Activated CD4-positive, alpha-beta T cell treated with anti-CD3 and anti-CD28 coated beads, Interleukin-2, amount 50 U/mL, for 24 hours (primary cell): ENCODE data around the gene C1orf167.

Source experiments
- DNase-seq, 2 donors: peaks; one replicate each; pipeline ENCODE4 v3.0.0-alpha.2; 2020; ENCODE audit warnings: low read depth in 1 of 2, low spot score in 1 of 2

C1orf167 gene

DNA sequence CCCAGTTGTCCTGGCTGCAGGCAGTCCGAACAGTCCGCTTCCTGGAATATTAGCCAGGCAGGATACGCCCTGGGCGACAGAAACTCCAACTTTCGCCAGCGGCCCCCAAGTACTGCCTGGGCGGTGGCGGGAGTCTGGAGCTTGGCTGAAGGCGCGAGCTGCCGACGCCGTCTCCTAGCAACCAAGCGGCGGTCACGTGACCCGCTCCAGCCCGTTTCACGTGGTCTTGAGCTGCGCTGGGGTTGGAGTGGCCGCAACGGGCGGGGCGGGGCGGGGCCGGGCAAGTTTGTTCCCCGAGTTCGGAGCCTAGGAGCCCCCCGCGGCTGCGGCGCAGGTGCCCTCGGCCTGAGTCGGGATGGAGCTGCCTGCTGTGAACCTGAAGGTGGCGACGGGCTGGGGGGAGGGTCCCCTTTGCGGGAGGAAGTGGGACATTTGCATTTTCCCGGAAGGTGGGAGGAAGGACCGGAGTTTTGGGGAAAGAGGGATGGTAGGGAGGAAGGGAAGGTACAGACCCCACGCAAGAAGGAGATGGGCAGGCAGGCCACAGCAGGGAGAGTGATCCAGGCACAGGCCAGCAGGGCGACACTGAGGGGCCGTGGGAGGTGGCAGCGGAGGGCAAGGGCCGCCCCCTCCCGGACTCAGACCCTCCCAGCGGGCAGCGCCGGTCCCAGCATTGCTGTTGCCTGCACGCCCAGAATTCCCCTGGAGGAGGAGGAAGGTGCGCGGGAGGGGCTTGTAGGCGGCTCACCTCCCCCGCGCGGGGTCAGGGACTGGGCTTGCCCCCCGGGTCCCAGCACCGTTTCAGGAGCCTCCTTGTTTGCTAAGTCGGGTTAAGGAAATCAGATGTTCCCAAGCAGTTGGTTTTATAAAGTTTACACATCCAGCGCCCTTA, 25.9 kb upstream of the C1orf167 start, which contains the start of gene AGTRAP:
TSS of gene AGTRAP (plus strand) at position 283 of the 892 bp plus-strand sequence. CDS start at position 356, 73 bp downstream.
- DNase-seq = peak; percentile 70 to 84

DNA sequence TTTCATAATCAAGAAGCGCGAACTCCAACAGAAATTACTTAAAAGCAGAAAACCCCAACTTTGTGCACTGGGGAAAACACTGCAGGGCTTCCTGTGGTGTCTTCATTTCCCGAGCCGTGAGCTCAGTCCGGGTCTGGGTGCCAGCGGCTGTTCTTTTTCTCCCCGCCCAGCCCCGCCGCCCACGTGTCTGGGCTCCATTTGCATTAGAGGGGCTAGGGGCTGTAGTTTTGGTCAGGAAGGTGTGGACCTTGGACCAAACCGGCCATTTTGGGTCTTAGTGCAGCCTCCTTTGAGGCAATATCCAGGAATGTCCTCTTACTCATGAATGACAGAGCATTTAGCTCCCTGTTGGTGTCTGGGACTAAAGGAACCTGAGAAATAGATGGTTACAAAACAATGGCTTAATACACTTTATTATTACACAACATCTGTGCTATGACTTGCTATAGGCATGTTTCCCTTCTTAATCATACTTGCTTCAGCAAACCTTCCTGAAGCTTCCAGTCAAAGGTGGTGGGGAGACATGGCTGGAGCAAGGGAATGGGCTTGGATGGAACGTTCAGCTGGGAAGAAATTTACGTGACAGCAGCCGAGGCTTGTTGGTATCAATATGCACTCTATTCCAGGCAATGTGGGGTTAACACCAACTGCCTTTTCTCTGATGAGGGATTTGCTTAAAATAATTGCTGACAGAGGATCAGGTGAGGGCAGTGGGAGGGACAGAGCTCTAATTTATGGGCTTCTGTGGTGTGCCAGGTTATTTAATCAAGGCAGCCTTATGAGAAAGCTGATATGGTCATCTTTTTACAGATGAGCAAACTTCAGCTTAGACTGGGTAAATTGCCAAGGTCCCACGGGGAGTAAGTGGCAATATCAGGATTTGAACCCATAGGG, 25.0 kb upstream of the C1orf167 start:
- no peak for DNase-seq

DNA sequence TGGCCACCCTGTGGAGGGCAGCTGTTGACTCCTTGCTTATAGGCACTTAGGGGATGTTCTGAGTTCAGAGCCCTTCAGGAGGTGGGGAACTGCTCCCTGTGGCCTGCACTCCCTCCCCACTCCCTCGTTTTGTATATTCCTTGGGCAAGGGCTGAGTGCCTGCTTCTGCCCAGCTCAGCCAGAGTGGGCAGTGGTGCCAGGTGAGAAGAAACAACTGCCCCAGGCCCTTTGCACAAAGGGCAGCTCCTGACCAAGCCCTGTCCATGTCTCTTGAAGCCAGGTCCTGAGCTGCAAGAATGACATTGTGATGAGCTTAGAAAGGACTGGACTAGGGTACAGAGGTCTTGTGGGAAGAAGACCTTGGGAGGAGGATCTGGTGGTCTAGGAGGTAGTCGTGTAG, 23.9 kb upstream of the C1orf167 start:
- no peak for DNase-seq

DNA sequence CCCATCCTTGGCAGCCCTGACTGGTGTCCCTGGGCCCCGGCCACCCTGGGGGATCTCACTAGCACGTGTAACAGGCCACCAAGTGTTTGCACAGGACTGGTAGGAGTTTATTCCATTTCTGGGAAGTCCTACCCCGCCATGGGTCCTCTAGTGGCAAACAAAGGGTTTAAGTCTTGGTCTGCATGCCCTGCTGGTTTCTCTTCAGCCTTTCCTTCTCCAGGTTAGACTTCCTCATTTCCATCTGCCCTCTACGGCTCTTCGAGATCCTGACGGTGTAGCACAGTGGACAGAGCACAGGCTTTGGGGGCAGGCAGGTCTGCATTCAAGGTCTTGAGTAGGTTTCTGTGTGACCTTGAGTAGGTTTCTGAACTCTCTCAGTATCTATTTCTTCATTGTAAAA, 23.2 kb upstream of the C1orf167 start:
- DNase-seq = no peak

DNA sequence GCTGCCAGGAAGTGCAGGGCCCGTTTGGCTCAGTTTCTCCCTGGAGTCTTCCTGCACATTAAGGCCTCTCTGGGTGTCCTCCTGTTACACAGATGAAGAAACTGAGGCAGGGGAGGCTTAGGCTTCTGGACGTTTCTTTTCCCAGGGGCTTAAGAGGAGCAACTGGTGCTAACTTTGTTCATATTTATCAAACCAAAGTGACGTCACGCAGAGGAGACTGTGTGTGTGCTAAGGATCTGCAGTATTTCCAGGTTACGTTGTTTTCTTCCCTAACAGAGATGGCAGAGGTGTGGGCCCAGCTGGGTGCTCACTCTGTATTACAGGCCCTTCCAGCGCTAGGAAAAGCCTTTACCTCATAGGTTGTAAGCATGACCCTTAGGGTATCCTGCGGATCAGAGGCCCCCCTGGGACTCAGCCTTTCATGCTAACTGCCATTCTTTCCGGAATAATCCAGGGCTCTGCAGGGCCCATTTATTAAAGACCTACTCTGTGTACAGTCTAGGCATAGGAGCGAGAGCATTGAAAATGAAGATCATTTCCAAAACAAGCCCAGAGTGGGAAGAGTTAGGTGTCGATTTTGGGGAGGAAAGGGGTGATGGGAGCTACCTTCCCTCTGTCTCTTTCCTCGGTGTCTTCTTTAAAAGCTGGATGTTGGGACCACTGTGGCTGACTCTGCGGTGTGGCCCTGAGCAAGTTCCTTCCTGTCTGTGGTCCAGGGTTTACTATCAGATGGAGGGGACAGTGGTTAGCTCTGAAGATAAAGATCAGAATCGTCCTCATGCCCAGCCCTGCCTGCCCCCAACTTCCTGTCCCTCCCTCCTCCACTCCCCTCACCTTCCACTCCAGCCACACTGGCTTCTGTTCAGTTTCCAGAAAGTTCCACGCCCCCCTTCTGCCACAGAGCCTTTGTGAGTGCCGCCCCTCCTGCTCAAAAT, 21.5 kb upstream of the C1orf167 start:
- DNase-seq = no peak

DNA sequence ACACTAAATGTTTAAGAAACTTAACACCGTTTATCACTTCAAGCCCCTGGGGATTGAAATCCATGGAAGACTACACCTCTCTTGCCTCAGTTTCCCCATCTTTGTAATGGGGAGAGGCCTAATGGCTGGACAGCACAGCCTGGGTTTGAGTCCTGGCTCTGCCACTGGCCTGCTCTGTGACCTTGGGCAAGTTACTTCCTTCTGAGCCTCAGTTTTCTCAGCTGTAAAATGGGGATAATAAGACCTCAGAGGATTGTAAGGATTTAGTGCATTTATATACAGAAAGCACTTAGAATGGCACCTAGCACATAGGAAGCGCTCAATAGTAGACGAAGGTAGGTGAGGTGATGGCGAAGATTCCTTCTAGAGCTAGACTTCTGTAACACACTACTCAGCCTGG, 20.5 kb upstream of the C1orf167 start:
- DNase-seq = no peak

DNA sequence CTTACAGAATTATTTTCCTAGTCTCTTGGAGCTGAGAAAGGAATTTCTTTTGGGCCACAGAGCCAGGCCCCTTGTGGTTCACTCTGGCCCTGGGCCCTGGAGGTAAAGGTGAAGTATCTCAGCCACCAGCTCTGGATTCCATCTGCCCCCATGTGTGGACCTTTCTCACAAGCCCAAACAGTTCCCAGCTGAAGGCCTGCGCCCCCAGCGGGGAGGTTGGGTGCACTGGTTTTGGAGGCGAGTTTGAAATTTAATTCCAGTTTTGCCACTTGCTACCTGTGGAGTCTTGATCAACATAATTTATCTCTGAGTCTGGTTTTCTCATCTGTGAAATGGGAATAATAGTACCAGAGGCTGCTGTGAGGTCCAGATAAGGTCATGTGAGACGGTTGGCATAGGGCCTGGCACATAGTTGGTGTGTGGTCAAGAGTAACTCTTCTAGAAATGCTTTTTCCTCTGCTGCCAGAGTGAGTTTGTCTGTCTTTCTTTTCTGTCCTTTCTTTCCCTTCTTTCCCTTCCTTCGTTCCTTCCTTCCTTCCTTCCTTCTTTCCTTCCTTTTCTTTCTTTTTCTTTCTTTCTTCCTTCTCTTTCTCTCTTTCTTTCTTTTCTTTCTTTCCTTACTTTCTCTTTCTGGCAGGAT, 20.0 kb upstream of the C1orf167 start:
- no peak for DNase-seq

DNA sequence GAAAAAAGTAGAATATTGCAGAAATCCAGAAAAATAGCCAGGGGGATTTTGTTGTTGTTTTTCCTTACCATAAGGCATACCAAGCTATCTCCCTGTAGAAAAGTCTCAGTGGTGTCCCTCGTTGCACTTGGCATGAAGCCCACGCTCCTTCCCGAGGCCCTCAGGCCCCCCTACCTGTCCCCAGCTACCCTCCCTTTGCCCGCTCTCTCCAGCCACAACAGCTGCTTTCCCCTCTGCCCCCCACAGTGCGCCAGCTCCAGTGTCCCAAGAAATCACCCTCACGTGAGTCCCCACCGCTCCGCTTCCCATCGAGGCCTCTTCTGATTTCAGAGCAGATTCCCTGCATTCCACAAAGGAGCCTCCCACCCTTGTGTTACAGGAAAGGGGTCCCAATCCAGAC, 17.7 kb upstream of the C1orf167 start:
- no peak for DNase-seq

DNA sequence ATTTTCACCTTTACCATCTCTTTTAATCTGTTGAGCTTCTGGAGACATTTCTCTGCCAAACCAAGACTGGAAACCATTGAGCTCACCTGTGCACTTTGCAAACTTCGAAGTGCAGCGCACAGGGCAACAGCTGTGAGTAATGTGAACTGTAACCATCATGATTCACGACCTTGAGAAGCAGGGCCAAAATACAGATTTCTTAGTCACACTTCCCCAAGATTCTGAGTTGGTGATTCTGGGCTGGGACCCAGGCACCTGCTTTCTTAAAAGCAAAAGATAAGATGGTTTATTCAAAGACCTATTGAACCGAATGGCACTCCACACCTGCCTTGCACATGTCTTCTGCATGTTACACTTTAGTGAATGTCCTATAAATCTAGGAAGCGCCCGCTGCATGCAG, 15.9 kb upstream of the C1orf167 start:
- no peak for DNase-seq

DNA sequence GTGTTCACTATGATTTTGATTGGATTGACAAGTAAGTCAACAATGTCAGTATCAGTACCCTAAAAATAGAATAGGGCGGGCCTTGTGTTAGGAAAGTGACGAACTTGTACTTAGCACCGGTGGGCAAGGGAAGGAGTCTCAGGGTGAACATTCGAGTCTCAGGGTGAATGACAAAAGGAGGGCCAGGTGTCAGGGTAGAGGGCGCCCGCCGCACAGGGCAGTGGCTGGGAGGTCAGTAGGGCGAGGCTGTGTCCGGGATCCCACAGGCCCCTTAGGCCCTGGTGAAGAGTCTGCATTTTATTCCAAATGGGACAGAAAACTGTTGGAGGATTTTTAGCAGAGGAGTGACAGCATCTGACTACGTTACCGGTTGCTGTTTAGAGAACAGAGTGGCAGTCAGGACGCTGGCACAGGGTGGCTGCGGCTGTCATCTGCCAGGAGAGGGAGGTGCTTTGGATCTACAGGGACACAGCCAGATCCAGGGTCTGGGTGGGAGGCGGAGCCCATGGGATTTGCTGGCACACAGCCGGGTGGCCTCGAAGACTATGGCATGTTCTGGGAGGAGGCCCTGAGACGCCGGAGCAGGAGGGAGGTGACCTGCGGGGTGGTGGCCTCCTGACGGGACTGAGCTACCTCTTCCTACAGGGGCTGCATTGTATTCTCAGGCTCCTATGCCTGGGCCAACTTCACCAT, 15.1 kb upstream of the C1orf167 start:
- no peak for DNase-seq

DNA sequence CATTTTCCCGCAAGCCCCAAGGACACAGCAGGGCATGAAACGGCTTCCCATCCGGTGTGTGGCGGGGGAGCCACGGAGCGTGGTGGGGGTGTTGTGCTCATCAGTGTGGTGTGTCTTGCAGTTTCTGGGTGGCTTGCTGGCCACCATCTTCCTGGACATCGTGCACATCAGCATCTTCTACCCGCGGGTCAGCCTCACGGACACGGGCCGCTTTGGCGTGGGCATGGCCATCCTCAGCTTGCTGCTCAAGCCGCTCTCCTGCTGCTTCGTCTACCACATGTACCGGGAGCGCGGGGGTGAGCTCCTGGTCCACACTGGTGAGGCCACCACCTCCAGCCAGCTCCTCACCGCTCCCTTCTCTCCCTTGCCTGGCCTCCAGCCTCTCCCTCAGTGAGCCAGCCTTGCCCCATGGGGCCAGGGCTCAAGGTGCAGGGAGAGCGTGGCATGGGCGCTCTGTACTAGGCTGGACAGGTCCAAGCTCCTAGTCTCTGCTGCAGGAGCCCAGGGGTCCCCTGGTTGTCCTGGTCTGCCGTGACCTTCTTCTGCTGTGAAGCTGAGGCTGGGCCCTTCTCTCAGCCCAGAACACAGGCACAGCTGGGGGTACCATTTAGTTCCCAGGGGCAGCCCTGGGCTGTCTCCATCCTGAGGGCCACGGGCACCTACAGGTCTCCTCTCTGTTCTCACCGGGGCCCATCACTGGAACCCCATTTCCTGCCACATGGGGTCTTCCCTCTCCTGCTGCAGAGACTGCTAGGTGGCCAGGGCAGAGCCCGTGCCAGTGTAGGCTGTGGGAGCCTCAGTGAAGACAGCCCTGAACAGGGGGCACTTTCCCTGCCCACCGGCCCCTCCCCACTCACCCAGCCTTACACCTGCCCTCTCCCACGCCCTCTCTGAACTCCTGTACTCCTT, 13.4 kb upstream of the C1orf167 start:
- no peak for DNase-seq

DNA sequence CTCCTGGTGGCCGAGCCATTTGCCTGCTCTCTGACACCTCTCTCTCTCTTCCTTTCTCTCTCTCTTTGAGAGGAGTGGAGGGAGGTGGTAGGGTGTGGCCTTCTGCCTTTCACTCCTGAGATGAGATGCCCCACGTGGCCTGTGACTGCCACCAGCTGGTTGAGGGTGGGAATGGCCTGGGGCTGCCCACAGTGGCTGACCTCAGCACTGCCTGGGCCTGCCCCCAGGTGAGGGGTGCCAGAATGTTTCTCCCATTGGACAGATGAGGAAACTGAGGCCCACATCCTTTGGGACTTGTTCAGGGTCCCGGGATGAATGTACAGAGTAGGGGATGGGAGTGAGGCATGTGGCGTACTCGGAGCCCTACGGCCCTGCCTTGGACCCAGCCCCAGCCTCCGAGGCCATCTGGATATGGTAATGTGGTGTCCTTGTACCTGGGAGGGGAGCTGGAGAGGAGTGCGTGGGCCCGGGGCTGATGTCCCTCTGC, 12.7 kb upstream of the C1orf167 start:
- DNase-seq = peak in 1 of 2 donors; percentile 15

DNA sequence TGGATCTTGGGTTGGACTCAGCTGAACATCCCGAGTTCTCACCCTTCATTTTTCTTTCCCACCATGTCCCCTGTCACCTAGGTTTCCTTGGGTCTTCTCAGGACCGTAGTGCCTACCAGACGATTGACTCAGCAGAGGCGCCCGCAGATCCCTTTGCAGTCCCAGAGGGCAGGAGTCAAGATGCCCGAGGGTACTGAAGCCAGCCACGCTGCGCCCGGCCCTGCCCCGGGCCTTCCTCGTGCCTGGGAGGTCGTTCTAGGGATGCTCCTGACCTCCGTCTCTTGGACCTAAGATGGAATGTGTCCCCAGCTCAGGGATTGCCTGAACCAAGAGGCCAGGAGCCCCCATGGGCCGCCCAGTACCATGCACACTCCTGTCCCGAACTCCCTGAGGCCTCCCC, 12.0 kb upstream of the C1orf167 start:
- DNase-seq = no peak

DNA sequence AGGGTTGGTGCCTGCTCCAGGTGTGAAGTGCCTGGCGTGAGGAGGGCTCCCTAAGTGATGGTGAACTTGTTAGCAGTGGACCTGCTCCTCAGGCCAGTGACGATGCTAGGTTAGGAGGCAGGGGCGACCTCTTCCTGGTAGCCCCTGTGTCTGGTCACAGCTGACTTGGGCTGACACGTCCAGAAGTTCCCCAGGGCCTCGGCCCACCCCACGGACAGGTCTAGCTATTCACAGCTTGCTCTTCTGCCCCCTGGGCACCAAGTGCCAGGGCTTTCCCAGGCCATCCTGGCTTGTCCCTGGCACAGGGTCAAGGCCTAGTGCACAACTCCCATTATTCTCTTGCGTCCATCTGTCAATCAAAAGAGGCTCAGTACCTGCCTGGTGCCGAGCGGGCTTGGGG, 10.9 kb upstream of the C1orf167 start:
- DNase-seq = no peak

DNA sequence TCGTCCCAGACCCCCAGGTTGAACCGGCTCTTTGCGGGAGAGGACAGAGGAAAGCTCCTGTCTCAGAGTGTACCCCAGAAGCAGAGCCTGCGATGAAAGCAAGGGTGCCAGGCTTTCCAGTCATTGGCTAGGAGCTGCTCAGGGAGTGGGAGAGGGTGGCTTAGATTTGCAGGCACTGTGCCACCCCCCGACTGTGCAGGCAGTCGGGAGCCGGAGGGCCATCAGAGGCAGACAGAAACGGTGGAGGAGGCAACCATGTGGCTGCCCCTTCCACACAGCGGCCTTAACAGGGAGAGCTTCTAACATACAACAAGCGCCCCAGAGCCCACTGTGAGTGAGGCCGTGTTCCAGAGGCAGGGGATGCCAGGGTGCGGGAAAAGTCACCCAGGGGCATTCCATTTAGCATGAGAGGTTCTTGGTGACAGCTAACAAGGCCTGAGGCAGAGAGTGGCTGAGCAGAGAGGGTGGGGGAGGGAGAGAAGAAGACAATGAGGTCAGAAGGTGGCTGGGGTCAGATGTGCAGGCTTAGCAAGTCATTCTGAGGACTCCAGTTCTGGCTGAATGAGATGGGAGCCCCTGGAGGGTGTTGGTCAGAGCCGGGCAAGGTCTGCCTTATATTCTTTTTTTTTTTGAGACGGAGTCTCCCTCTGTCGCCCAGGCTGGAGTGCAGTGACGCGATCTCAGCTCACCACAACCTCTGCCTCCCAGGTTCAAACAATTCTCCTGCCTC, 9.5 kb upstream of the C1orf167 start:
- no peak for DNase-seq

DNA sequence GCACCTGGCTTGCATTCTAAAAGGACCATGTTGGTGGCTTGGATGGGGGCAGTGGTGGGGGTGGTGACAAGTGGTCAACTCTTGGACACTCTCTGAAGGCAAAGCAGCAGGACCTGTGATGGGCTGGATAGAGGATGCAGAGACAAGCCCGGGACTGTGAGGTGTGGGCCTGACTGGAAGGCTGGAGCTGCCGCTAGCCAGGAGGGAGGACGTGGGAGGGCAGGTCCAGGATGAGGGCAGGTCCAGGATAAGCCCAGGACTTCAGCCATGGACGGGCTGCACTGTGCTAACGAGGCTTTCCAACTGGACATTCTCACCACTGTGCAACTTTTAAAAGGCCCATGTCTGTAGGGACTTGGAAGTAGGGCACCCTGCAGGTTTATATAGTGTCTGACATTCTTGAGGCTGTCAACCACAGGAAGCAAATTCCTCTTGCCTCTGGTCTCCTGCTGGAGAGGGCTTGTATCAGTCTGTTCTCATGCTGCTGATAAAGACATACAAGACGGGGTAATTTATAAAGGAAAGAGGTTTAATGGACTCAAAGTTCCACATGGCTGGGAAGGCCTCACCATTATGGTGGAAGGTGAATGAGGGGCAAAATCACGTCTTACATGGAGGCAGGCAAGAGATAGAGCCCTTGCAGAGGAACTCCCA, 8.3 kb upstream of the C1orf167 start:
- DNase-seq = no peak

DNA sequence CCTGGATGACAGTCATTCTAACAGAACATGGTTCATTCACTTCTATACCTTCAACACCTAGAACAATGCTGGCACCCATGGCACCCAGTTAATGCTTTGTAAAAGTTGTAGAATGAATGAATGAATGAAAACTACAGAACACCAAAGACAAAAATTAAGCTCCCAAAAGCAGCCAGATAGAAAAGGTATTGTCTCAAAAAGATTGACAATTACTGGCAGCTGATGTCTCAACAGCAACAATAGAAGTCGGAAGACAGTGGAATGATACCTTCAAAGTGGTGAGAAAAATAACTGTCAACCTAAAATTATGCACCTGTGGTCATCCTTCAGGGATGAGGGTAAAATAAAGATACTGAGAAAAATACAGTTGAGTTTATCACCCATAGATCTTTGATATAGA, 4.9 kb upstream of the C1orf167 start:
- no peak for DNase-seq
